Testis (tissue), 3 donors: Measurements from ENCODE around the gene LPAR3. TPM values are rescaled to one million over a fixed set of nuclear protein-coding genes. Genes with fewer than 3 reads are reported as not detected.

Source experiments
- DNase-seq: peaks from one replicate; pipeline ENCODE4 v3.0.0-alpha.2; 2019
- H3K27ac ChIP-seq, 2 donors: fragments of 200-600 bp; sonication (generic); one replicate each; pipeline ENCODE4 v1.5.1; 2019
- H3K27me3 ChIP-seq: fragments of 200-600 bp; sonication (generic); one replicate; pipeline ENCODE4 v1.5.1; 2019
- H3K36me3 ChIP-seq: fragments of 200-600 bp; sonication (generic); one replicate; pipeline ENCODE4 v1.5.1; 2017; ENCODE audit warnings: low read depth; ENCODE audit errors: missing control alignments
- H3K4me1 ChIP-seq: fragments of 200-600 bp; sonication (generic); one replicate; pipeline ENCODE4 v1.5.1; 2019
- H3K4me3 ChIP-seq, 2 donors: fragments of 200-600 bp; sonication (generic); one replicate each; pipeline ENCODE4 v1.5.1; 2017 to 2019
- H3K9me3 ChIP-seq: fragments of 200-600 bp; sonication (generic); one replicate; pipeline ENCODE4 v1.5.1; 2017
- POLR2A ChIP-seq: fragments of 450-650 bp; IDR thresholded peaks from one replicate; pipeline ENCODE4 v1.6.1; 2017; ENCODE audit warnings: antibody characterized with exemption, mild to moderate bottlenecking, moderate library complexity
- WGBS, 2 donors: methylation state at CpG; one replicate each; pipeline ENCODE4 v1.1.5; 2018; 5-methylcytosine and 5-hydroxymethylcytosine counted together
- intact Hi-C: fragments of 100-400 bp; cut with DNase I; formaldehyde crosslinking; loops from one replicate; pipeline ENCODE4 v1.15.1; 2023; ENCODE audit warnings: low total_unique reads
- polyA plus RNA-seq: library from polyadenylated mRNA; stranded (reverse); fragments of 350-450 nt; fragmentation: Illumina TruSeq; extraction: RNeasy Lipid Tissue Mini Kit (QIAGEN cat#74804); gene quantifications from one replicate; pipeline ENCODE4 v1.2.3, GENCODE V29; 2014; ENCODE audit warnings: low read depth, low replicate concordance; ENCODE audit not compliant: insufficient read depth
- total RNA-seq, 2 donors: library from RNA; depleted of rRNA; stranded (reverse); fragments of >200 nt; gene quantifications; one replicate each; pipeline ENCODE4 v1.2.3, GENCODE V29; 2016
- TF ChIP-seq, protein P1 (sequence below), 3 experiments: fragments of 450-650 bp in 2 of 3; fragments of 200-600 bp in 1 of 3; sonication (generic) in 1 of 3; IDR thresholded peaks; one replicate each; pipeline ENCODE4 v1.5.1; 2016 to 2019; ENCODE audit warnings: antibody characterized with exemption in 3 of 3, mild to moderate bottlenecking in 2 of 3, moderate library complexity in 1 of 3

LPAR3 gene
- total and polyA plus RNA-seq, 3 donors from 2014 or later, result 23.3 to 73.8 (median 65.9) TPM

DNA sequence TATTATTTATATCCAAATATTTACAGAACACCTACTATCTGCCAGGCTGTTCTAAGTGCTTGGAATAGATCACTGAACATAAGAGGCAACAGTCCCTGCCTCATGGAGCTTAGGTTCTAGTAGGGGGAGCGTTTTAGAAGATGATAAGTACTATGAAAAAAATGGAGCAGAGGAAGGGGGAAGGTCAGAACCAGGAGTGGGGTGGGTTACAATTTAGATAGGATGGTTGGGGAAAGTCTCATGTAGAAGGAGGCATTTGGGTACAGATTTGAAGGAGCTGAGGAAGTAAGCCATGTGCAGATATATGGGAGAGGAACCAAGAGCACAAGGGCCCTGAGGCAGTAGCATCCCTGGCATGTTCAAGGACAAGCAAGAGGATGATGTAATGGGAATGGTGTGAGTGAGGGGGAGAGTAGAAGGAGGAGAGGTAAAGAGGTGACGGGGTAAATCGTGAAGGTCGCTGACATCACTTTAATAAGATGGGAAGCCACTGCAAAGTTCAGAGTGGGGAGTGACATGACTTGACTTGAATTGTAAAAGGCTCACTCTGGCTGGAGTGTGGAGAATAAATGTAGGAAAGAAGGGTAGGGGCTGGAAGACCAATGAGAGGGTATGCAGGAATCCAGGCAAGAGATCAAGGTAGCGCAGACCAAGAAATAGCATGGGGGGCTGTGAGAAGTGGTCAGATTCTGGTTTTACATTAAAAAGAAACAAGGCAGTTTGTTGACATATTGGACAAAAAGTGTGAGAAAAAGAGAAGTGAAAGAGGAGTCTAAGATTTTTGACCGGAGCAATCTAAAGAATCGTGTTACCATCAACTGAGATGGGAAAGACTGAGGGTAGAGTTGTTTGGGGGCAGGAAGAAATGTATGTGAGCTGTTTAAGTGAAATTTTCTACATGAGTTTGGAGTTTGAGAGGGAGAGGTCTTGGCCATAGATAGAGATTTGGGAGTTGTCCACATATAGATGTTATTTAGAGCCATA lies 92.6 kb downstream of the LPAR3 start:
- TF ChIP-seq, protein P1, sequence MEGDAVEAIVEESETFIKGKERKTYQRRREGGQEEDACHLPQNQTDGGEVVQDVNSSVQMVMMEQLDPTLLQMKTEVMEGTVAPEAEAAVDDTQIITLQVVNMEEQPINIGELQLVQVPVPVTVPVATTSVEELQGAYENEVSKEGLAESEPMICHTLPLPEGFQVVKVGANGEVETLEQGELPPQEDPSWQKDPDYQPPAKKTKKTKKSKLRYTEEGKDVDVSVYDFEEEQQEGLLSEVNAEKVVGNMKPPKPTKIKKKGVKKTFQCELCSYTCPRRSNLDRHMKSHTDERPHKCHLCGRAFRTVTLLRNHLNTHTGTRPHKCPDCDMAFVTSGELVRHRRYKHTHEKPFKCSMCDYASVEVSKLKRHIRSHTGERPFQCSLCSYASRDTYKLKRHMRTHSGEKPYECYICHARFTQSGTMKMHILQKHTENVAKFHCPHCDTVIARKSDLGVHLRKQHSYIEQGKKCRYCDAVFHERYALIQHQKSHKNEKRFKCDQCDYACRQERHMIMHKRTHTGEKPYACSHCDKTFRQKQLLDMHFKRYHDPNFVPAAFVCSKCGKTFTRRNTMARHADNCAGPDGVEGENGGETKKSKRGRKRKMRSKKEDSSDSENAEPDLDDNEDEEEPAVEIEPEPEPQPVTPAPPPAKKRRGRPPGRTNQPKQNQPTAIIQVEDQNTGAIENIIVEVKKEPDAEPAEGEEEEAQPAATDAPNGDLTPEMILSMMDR (IDR thresholded peaks at IDR 0.05), result no peak
- TF ChIP-seq POLR2A, result no peak
- Histone ChIP-seq H3K27me3 (no peaks in the 10 kb centered on the region), H3K27ac (no peak overlapping the region), H3K4me1 (no peaks in the 10 kb centered on the region), H3K4me3 (no peak overlapping the region), H3K9me3 (no peaks in the 10 kb centered on the region), H3K36me3 (no peaks in the 10 kb centered on the region)
- intact Hi-C loops, result no loop called here
- no peak for DNase-seq
- WGBS, 2 donors, result 74 to 76% methylated on average over 7 of the region's 7 CpGs

DNA sequence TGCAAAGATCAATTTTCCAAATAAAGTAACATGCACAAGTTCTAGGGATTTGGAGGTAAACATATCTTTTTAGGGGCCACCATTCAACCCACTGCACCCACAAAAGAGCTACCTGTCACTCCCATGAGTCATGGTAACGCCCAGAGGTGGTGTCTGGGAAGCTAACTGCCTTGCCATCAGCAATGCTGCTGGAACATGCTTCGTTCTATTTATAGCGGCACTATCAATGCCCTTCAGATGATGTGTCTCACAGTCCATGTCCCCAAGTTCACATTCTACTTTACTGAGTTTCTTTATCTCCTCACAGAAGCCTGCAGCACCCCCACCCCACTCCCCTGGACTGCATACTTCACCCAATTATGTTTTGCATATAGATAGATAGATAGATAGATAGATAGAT lies 95.4 kb downstream of the LPAR3 start:
- Histone ChIP-seq H3K4me3 (no peak overlapping the region), H3K27ac (no peak overlapping the region), H3K9me3 (no peaks in the 10 kb centered on the region), H3K36me3 (no peaks in the 10 kb centered on the region), H3K27me3 (no peaks in the 10 kb centered on the region), H3K4me1 (no peaks in the 10 kb centered on the region)
- 86 to 93% methylated on average over 3 of the region's 3 CpGs for WGBS, 2 donors
- intact Hi-C loops, result no loop called here
- TF ChIP-seq POLR2A, result no peak
- TF ChIP-seq, protein P1 (IDR thresholded peaks at IDR 0.05), result no peak
- no peak for DNase-seq

DNA sequence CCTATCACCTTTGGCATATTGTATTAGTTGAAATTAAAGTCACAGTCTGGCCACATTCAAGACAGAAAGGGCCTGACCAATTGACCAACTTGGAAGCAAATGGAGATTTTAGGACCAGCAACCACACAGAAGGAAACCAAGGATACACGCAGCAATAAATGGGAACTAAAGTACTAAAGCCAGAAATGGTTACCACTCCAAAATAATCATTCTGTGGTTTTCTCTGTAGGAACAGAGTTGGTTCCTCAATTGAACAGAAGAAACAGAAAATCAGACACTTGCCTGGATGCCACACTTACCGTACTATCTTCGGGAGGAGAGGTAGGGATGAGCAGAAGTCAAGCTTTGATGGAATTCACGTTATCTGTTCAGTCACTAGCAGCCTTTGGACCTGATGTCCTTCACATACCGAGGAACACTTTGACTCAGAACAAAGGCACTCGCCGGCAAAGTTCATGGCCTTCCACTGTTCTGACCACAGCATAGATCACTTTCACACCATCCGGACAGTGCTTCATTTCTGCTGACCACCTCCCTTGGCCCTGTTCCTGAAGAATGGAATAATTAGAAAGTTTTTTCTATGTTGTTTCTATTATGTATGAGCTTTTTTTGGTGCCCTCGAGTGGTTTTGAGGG lies 96.9 kb downstream of the LPAR3 start:
- H3K4me1 ChIP-seq, result no peaks in the 10 kb centered on the region
- H3K9me3 ChIP-seq, result no peaks in the 10 kb centered on the region
- no peak for DNase-seq
- H3K27ac ChIP-seq, result no peak overlapping the region
- 57 to 60% methylated on average over 9 of the region's 9 CpGs for WGBS, 2 donors
- no peaks in the 10 kb centered on the region for H3K36me3 ChIP-seq
- TF ChIP-seq, protein P1 (IDR thresholded peaks at IDR 0.05), result no peak
- TF ChIP-seq POLR2A, result no peak
- H3K27me3 ChIP-seq, result no peaks in the 10 kb centered on the region
- intact Hi-C loops, result no loop called here
- H3K4me3 ChIP-seq, result no peak overlapping the region

DNA sequence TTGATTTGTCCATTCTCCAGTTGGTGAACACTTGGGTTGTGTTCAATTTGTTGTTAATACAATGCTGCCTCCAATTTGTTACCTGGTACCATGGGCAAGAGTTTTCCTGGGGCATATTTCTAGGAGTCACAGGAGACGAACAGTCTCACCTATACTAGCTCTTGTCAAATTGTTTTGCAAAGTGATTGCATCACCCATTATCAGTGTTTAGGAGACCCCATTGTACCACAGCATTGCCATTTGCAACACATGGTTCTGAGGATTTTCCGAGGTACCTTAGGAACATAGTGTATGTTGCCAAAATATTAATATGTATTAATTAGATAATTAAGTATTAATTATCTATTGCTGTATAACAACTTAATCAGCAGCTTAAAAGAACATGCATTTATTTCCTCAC lies 97.8 kb downstream of the LPAR3 start:
- no peaks in the 10 kb centered on the region for H3K4me1 ChIP-seq
- intact Hi-C loops, result no loop called here
- 91 to 97% methylated on average over 2 of the region's 2 CpGs for WGBS, 2 donors
- no peak overlapping the region for H3K27ac ChIP-seq
- H3K27me3 ChIP-seq, result no peaks in the 10 kb centered on the region
- no peak for TF ChIP-seq POLR2A
- TF ChIP-seq, protein P1 (IDR thresholded peaks at IDR 0.05), result no peak
- no peak overlapping the region for H3K4me3 ChIP-seq
- DNase-seq, result no peak
- no peaks in the 10 kb centered on the region for H3K9me3 ChIP-seq
- no peaks in the 10 kb centered on the region for H3K36me3 ChIP-seq
